SU-DHL-6 (cell line): ENCODE results near the gene TVP23A.

Experiments used
- EZH2phosphoT487 ChIP-seq: fragments of 200-600 bp; sonication (generic), shearing (Covaris generic); conservative IDR thresholded peaks from 2 replicates; pipeline ENCODE4 v1.6.1; 2018; ENCODE audit warnings: mild to moderate bottlenecking, antibody characterized with exemption, low read length, moderate library complexity, mixed read lengths
- TF ChIP-seq, protein P1 (sequence below): fragments of 200-600 bp; sonication (generic); IDR thresholded peaks from one replicate; pipeline ENCODE4 v1.5.1; 2017; ENCODE audit warnings: antibody characterized with exemption, mild to moderate bottlenecking, low read length, moderate library complexity; ENCODE audit not compliant: insufficient read depth, poor library complexity, severe bottlenecking

DNA sequence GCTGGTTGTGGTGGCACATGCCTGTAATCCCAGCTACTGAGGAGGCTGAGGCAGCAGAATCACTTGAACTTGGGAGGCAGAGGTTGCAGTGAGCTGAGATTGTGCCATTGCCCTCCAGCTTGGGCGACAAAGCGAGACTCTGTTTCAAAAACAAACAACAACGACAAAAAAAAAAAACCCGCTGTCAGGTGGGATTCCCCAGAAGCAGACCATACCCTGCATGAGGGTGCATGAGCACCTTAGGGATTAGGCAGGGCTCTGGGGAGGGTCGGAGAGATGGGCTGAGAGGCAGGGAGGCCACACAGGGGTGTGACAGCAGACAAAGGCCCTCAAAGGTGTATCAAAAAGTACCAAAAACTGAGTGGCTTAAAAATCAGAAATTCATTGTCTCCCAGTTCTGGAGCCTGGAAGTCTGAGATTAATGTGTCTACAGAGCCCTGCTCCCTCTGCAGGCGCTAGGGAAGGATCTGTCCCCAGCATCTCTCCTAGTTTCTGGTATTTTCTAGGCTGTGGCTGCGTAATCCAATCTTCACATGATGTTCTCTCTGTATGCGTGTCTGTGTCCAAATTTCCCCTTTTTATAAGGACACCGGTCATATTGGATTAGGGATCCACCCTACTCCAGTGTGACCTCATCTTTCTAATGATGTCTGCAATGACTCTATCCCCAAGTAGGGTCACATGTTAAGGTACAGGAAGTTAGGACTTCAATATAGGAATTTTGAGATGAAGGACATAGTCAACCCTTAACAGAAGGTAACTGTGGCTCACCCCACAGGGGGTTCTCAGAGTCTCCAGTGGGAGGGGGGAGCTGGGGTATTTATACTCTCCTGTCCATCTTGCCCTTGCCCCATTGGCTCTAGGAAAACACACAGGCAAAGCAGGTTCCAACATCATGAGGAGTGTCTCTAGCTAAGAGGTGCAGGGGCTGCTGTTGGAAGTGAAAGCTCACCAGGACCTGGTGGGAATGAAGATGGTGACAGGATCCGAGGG lies 13.6 kb upstream of the TVP23A start:
- TF ChIP-seq, protein P1, sequence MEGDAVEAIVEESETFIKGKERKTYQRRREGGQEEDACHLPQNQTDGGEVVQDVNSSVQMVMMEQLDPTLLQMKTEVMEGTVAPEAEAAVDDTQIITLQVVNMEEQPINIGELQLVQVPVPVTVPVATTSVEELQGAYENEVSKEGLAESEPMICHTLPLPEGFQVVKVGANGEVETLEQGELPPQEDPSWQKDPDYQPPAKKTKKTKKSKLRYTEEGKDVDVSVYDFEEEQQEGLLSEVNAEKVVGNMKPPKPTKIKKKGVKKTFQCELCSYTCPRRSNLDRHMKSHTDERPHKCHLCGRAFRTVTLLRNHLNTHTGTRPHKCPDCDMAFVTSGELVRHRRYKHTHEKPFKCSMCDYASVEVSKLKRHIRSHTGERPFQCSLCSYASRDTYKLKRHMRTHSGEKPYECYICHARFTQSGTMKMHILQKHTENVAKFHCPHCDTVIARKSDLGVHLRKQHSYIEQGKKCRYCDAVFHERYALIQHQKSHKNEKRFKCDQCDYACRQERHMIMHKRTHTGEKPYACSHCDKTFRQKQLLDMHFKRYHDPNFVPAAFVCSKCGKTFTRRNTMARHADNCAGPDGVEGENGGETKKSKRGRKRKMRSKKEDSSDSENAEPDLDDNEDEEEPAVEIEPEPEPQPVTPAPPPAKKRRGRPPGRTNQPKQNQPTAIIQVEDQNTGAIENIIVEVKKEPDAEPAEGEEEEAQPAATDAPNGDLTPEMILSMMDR: no peak
- no peak for TF ChIP-seq EZH2phosphoT487
